Activated CD4-positive, alpha-beta memory T cell treated with anti-CD3 and anti-CD28 coated beads for 36 hours (primary cell): ENCODE measurements around the gene REV3L. TPM values are rescaled to one million over a fixed set of nuclear protein-coding genes. Genes with fewer than 3 reads are reported as not detected.
A peak's percentile ranks its signal among the peaks of the same experiment; 100 is the strongest.

Source experiments
- CTCF ChIA-PET: fragments of 350-600 bp; sonication (Branson Sonifier 250); formaldehyde crosslinking; loops from one replicate; lab custom pipeline; 2021; ENCODE audit warnings: antibody characterized with exemption, inconsistent platforms; lab: Charles Lee
- POLR2A ChIA-PET: fragments of 350-600 bp; sonication (Branson Sonifier 250); formaldehyde crosslinking; loops from one replicate; lab custom pipeline; 2021; ENCODE audit warnings: antibody characterized with exemption; lab: Charles Lee
- DNase-seq: peaks from one replicate; pipeline ENCODE4 v3.0.0-alpha.2; 2020
- H3K27ac Mint-ChIP-seq: one replicate; pipeline ENCODE4 v1.8.0; 2021; ENCODE audit warnings: mixed read lengths
- H3K27me3 Mint-ChIP-seq: one replicate; pipeline ENCODE4 v1.8.0; 2021; ENCODE audit warnings: mixed read lengths
- H3K36me3 Mint-ChIP-seq: one replicate; pipeline ENCODE4 v1.8.0; 2021; ENCODE audit warnings: mixed read lengths
- H3K4me1 Mint-ChIP-seq: one replicate; pipeline ENCODE4 v1.8.0; 2021; ENCODE audit warnings: low read depth, mixed read lengths
- H3K4me3 Mint-ChIP-seq: one replicate; pipeline ENCODE4 v1.8.0; 2021; ENCODE audit warnings: mild to moderate bottlenecking, mixed read lengths
- H3K9me3 Mint-ChIP-seq: one replicate; pipeline ENCODE4 v1.8.0; 2021; ENCODE audit warnings: mixed read lengths
- intact Hi-C: fragments of 100-400 bp; cut with micrococcal nuclease; formaldehyde crosslinking; loops from one replicate; pipeline ENCODE4 v1.15.1; 2023
- total RNA-seq, 2 experiments: library from RNA; stranded (reverse); gene quantifications; one replicate each; pipeline ENCODE4 v1.2.3, GENCODE V29; 2021

REV3L gene
- total RNA-seq: 10 to 100 TPM; 13.9 to 15.0 TPM

GRCh38 chr6:111482959-111483735 lies at the start of gene REV3L:
Gene REV3L (minus strand): TSS chr6:111483218. CDS start chr6:111482888, 330 bp downstream.
- DNase-seq: peak; percentile 93
- Mint-ChIP-seq H3K9me3 (peaks cover 3% of the 10 kb centered on the region), H3K36me3 (peaks cover 16% of the 10 kb centered on the region), H3K4me3 (peak within 1 kb of the TSS; percentile 97), H3K27ac (peak within 1 kb of the TSS; percentile 99), H3K27me3 (no peaks in the 10 kb centered on the region), H3K4me1 (peaks cover 56% of the 10 kb centered on the region)
- CTCF ChIA-PET: interaction anchor here (0.8 to 2.3 kb wide), 3 partner anchors 224 to 608 kb away, joined by 3 to 10 read pairs (median 7); partner anchors contain the start of gene AMD1
- intact Hi-C loops: loop anchor here (1.0 to 10.0 kb wide), 9 partner anchors 122 to 608 kb away; partner anchors contain the start of genes AMD1, FAM229B, FYN and TRAF3IP2
- POLR2A ChIA-PET: interaction anchor here (0.6 to 2.8 kb wide), 12 partner anchors 32 to 604 kb away, joined by 3 to 25 read pairs (median 3); partner anchors contain the start of genes FAM229B, TRAF3IP2 and TUBE1

GRCh38 chr6:111531185-111531584 lies 48.2 kb upstream of the REV3L start:
- ChIA-PET POLR2A (no interaction called here), CTCF (interaction anchor here (1.2 kb wide), 1 partner anchor 272 kb away, joined by 3 read pairs; a partner anchor contains a TSS)
- no peaks in the 10 kb centered on the region for H3K36me3 Mint-ChIP-seq
- no peak overlapping the region for H3K4me3 Mint-ChIP-seq
- peaks cover 18% of the 10 kb centered on the region for H3K4me1 Mint-ChIP-seq
- intact Hi-C loops: no loop called here
- no peak overlapping the region for H3K27ac Mint-ChIP-seq
- no peaks in the 10 kb centered on the region for H3K27me3 Mint-ChIP-seq
- DNase-seq: no peak
- no peaks in the 10 kb centered on the region for H3K9me3 Mint-ChIP-seq

GRCh38 chr6:111530667-111531066 lies 47.6 kb upstream of the REV3L start:
- ChIA-PET POLR2A (no interaction called here), CTCF (interaction anchor here (1.2 kb wide), 1 partner anchor 272 kb away, joined by 3 read pairs; a partner anchor contains a TSS)
- Mint-ChIP-seq H3K36me3 (no peaks in the 10 kb centered on the region), H3K27ac (no peak overlapping the region), H3K27me3 (no peaks in the 10 kb centered on the region), H3K4me3 (no peak overlapping the region), H3K9me3 (no peaks in the 10 kb centered on the region), H3K4me1 (peaks cover 17% of the 10 kb centered on the region)
- DNase-seq: no peak
- intact Hi-C loops: no loop called here

- no peaks in the 10 kb centered on the region for H3K36me3 Mint-ChIP-seq
- DNase-seq: no peak
- no peaks in the 10 kb centered on the region for H3K9me3 Mint-ChIP-seq
- no peak overlapping the region for H3K4me3 Mint-ChIP-seq
- POLR2A ChIA-PET: no interaction called here
- no peak overlapping the region for H3K27ac Mint-ChIP-seq
- H3K4me1 Mint-ChIP-seq: peaks cover 17% of the 10 kb centered on the region
- H3K27me3 Mint-ChIP-seq: no peaks in the 10 kb centered on the region
- CTCF ChIA-PET: no interaction called here
- intact Hi-C loops: no loop called here
Measured at GRCh38 chr6:111530218-111530617, 47.2 kb upstream of the REV3L start.

GRCh38 chr6:111527367-111527766 lies 44.3 kb upstream of the REV3L start:
- Mint-ChIP-seq H3K4me3 (no peak overlapping the region), H3K27me3 (no peaks in the 10 kb centered on the region), H3K4me1 (peaks cover 6% of the 10 kb centered on the region), H3K27ac (no peak overlapping the region), H3K9me3 (no peaks in the 10 kb centered on the region), H3K36me3 (no peaks in the 10 kb centered on the region)
- no peak for DNase-seq
- ChIA-PET CTCF (no interaction called here), POLR2A (interaction anchor here (0.6 kb wide), 1 partner anchor 10 kb away, joined by 4 read pairs; no protein-coding TSS in a partner anchor)
- intact Hi-C loops: no loop called here

GRCh38 chr6:111524735-111525134 lies 41.7 kb upstream of the REV3L start:
- Mint-ChIP-seq H3K4me1 (peaks cover 6% of the 10 kb centered on the region), H3K27ac (no peak overlapping the region), H3K4me3 (no peak overlapping the region), H3K36me3 (peaks cover 3% of the 10 kb centered on the region), H3K27me3 (no peaks in the 10 kb centered on the region), H3K9me3 (no peaks in the 10 kb centered on the region)
- ChIA-PET CTCF (interaction anchor here (0.9 kb wide), 1 partner anchor 74 kb away, joined by 3 read pairs; no protein-coding TSS in a partner anchor), POLR2A (no interaction called here)
- intact Hi-C loops: no loop called here
- DNase-seq: no peak

GRCh38 chr6:111524252-111524651 lies 41.2 kb upstream of the REV3L start:
- H3K27ac Mint-ChIP-seq: no peak overlapping the region
- ChIA-PET POLR2A (no interaction called here), CTCF (no interaction called here)
- no peak overlapping the region for H3K4me3 Mint-ChIP-seq
- intact Hi-C loops: no loop called here
- H3K9me3 Mint-ChIP-seq: no peaks in the 10 kb centered on the region
- peaks cover 3% of the 10 kb centered on the region for H3K36me3 Mint-ChIP-seq
- H3K4me1 Mint-ChIP-seq: peaks cover 6% of the 10 kb centered on the region
- DNase-seq: no peak
- H3K27me3 Mint-ChIP-seq: no peaks in the 10 kb centered on the region

GRCh38 chr6:111523484-111524167 lies 40.6 kb upstream of the REV3L start:
- DNase-seq: no peak
- ChIA-PET CTCF (no interaction called here), POLR2A (no interaction called here)
- no peak overlapping the region for H3K27ac Mint-ChIP-seq
- peaks cover 3% of the 10 kb centered on the region for H3K36me3 Mint-ChIP-seq
- H3K4me1 Mint-ChIP-seq: peaks cover 6% of the 10 kb centered on the region
- intact Hi-C loops: no loop called here
- no peaks in the 10 kb centered on the region for H3K27me3 Mint-ChIP-seq
- no peaks in the 10 kb centered on the region for H3K9me3 Mint-ChIP-seq
- H3K4me3 Mint-ChIP-seq: no peak overlapping the region

GRCh38 chr6:111522393-111523020 lies 39.5 kb upstream of the REV3L start:
- H3K9me3 Mint-ChIP-seq: no peaks in the 10 kb centered on the region
- H3K36me3 Mint-ChIP-seq: peaks cover 3% of the 10 kb centered on the region
- ChIA-PET CTCF (no interaction called here), POLR2A (no interaction called here)
- no peak overlapping the region for H3K27ac Mint-ChIP-seq
- H3K4me1 Mint-ChIP-seq: peaks cover 9% of the 10 kb centered on the region
- no peaks in the 10 kb centered on the region for H3K27me3 Mint-ChIP-seq
- intact Hi-C loops: no loop called here
- H3K4me3 Mint-ChIP-seq: no peak overlapping the region
- no peak for DNase-seq

- POLR2A ChIA-PET: no interaction called here
- CTCF ChIA-PET: no interaction called here
- H3K27ac Mint-ChIP-seq: no peak overlapping the region
Measured at GRCh38 chr6:111521497-111522270, 38.7 kb upstream of the REV3L start.

GRCh38 chr6:111520524-111520923 lies 37.5 kb upstream of the REV3L start:
- H3K27ac Mint-ChIP-seq: no peak overlapping the region
- no peak overlapping the region for H3K4me3 Mint-ChIP-seq
- ChIA-PET CTCF (no interaction called here), POLR2A (no interaction called here)
- no peaks in the 10 kb centered on the region for H3K9me3 Mint-ChIP-seq
- no peaks in the 10 kb centered on the region for H3K27me3 Mint-ChIP-seq
- peaks cover 9% of the 10 kb centered on the region for H3K4me1 Mint-ChIP-seq
- intact Hi-C loops: no loop called here
- peaks cover 3% of the 10 kb centered on the region for H3K36me3 Mint-ChIP-seq
- no peak for DNase-seq

More at GRCh38 chr6:111521497-111522270, 38.7 kb upstream of the REV3L start:
- peaks cover 3% of the 10 kb centered on the region for H3K36me3 Mint-ChIP-seq
- DNase-seq: no peak
- H3K27me3 Mint-ChIP-seq: no peaks in the 10 kb centered on the region
- no peaks in the 10 kb centered on the region for H3K9me3 Mint-ChIP-seq
- intact Hi-C loops: no loop called here
- no peak overlapping the region for H3K4me3 Mint-ChIP-seq
- peaks cover 9% of the 10 kb centered on the region for H3K4me1 Mint-ChIP-seq
